A549 treated with CpdA at 1 μM for 4 hours (cell line): ENCODE results near the gene LRRC47. TPM values are rescaled to one million over a fixed set of nuclear protein-coding genes. Genes with fewer than 3 reads are reported as not detected.

Experiments
- total RNA-seq: library from RNA; stranded (reverse); fragments of 200-300 nt; extraction: Qiagen RNA extraction; gene quantifications from 5 replicates; pipeline ENCODE4 v1.2.3, GENCODE V29; 2022; ENCODE audit warnings: low read depth

Gene LRRC47
- total RNA-seq, result 30.2 to 35.8 TPM (median 34.7 TPM) in 5 replicates

GRCh38 chr1:3796215-3797061 lies at the start of gene LRRC47:
Gene LRRC47 (minus strand): TSS chr1:3796498. CDS start chr1:3796476, 22 bp downstream.

DNA sequence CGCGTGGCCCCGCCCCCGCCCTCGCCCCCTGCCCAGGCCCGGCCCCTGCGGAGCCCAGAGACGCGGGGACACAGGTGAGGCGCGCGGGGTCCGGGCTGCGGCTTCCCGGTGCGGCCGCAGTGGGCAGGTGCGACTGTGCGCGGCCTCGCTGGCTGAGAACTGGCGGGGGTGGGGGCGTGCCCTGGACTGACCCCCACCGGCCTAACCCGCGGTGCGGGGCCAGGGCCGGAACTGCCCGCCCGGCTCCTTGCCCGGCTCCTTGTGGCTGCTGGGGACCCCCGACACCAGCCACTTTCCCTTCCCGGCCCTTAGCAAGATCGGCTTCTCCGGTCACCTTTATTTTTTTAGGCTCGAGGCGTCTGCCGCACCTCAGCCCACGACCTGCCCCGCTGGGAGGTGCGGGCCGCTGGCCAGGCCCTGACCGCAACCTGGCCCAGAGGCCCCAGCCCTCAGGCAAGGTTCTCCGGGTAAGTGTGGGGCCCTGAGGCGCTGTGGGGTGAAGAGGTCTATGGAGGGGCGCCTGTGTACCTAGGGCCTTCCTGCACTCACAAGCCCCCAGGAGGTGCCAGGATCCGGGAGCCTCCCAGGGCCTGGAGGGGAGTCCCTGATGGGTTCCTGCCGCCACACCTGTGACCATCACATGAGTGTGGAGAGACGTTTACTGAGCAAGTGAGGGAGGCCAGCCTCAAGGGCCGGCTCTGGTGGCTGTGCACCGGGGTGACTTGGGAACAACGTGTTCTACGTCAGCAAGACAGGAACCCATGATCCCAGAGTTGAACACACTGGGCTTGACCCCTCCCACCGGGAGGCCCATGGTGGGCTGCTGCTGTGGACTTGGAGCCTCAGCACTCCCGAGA lies 23.4 kb downstream of the LRRC47 start, which contains the start of gene SMIM1:
Gene SMIM1, plus strand, starts transcription at position 35 of the 857 bp plus-strand sequence. CDS start 2,625 bp downstream, outside the sequence.

GRCh38 chr1:3752400-3752945 lies 43.8 kb downstream of the LRRC47 start, which contains the start of gene CCDC27:
Gene CCDC27 (plus strand): TSS chr1:3752450. CDS start chr1:3752482, 32 bp downstream.

Other genes starting within 250 kb of the LRRC47 start
- 10.0 to 16.0 TPM (median 11.9 TPM) in 5 replicates for gene MEGF6, start 185.0 kb downstream of the LRRC47 start, total RNA-seq
- gene TPRG1L, start 171.5 kb downstream of the LRRC47 start, total RNA-seq, result 22.3 to 27.4 TPM (median 26.1 TPM) in 5 replicates
- gene WRAP73, start 146.4 kb downstream of the LRRC47 start, total RNA-seq, result 18.3 to 21.9 TPM (median 20.6 TPM) in 5 replicates
- gene TP73, start 144.0 kb downstream of the LRRC47 start, total RNA-seq, result 0.36 to 0.62 TPM (median 0.49 TPM) in 5 replicates
- not detected in 5 replicates for gene CCDC27, start 44.0 kb downstream of the LRRC47 start, total RNA-seq
- gene SMIM1, start 23.7 kb downstream of the LRRC47 start, total RNA-seq, result 0.47 to 1.9 TPM (median 1.2 TPM) in 4 of 5 replicates, not detected in the other
- 12.3 to 19.2 TPM (median 18.5 TPM) in 5 replicates for gene CEP104, start 60.7 kb upstream of the LRRC47 start, total RNA-seq
- gene DFFB, start 61.0 kb upstream of the LRRC47 start, total RNA-seq, result 2.8 to 4.3 TPM (median 3.9 TPM) in 5 replicates
- gene C1orf174, start 103.8 kb upstream of the LRRC47 start, total RNA-seq, result 21.6 to 24.6 TPM (median 24.2 TPM) in 5 replicates